Measurements from ENCODE around the gene LRRC8E.

LRRC8E gene

DNA sequence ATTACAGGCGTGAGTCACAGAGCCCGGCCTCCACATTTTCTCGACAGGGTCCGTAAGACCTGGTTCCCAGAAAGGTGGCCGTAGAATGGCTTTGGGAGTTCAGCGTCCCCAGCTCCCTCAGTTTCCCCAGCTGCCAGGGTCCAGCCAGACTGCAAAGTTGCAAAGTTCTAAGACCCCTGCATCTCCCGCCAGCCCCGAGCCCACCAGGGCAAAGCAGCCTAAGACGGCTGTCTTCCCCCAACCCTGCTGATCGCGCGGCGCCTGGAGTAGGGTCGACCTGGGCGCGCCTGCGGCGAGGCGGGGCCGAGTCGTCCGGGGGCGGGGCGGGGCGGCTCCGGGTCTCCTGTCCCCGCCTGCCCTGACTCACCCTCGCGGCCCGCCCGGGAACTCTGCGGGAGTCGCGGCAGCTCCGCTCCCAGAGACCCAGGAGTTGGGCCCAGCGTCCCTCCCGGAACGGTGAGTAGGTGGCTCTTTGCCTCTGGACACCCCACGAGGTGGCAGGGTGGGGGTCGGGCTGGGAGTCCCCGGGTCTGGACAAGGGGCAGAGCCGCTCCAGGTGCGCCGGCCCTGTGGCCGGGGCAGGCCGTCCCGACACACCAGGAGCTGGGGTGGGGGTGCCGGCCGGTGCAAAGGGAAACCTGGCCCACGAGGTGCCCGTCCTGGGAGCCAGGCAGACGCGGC lies at the start of gene LRRC8E:
TSS of gene LRRC8E (plus strand) at position 366 of the 681 bp plus-strand sequence. CDS start 7,094 bp downstream, outside the sequence.
- peak; percentile 15 to 24 for DNase-seq

DNA sequence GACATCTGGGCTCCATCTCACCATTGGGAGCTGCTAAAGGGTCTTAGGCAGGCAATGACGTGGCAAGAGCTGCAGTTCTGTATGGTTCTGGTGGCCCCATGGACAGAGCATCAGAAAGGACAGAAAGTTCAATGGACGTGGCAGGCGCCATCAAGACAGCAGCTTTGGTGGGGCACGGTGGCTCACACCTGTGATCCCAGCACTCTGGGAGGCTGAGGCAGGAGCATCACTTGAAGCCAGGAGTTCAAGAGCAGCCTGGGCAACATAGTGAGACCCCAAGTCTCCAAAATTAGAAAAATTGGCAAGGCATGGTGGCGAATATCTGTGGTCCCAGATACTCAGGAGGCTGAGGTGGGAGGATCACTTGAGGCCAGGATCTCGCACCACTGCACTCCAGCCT lies 48.8 kb upstream of the LRRC8E start:
- DNase-seq, result no peak

DNA sequence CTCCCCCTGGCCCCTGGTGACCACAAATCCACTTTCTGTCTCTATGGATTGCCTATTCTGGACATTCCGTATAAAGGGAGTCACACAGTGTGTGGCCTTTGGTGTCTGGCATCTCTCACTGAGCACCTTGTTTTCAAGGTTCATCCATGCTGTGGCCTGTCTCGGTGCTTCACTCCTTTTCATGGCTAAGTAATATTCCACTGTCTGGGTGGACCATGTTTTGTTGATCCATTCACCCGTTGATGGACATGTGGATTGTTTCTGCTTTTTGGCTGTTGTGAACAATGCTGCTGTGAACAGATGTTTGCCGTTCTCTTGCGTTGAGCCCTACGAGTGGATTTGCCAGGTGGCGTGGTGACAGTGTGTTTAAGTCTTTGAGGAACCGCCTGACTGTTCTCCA lies 47.7 kb upstream of the LRRC8E start:
- no peak for DNase-seq

DNA sequence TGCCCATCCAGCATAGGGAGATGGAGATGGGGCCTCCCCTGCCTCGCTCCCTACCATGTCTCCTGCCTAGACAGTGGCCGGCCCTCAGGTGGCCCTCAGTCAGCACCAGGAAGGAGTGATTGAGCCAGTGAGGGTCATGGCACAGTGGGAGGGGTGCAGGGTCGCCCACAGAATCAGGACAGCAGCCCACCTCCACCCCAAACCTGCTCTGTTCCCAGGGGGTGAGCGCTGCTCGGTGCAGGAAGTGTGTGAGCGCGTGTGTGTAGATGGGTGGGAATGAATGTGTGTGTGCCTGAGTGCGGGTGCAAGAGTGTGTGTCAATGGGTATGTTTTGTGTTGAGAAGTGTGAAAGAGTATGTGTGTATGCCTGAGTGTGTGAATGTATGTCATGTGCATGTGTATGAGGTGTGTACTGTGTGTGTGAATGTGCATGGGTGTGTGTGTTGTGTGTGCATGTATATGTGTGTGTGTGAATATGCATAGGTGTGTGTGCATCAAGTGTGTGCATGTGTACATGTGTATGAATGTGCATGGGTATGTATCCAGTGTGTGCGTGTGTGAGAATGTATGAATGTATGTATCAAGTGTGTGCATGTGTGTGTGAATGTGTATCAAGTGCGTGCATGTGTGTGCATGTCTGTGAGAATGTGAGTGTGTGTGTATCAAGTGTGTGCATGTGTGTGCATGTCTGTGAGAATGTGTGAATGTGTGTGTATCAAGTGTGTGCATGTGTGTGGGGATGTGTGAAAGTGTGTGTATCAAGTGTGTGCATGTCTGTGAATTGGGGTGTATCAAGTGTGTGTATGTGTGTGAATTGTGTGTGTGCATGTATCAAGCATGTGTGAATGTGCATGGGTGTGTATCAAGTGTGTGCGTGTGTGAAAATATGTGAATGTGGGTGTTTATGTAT lies 46.3 kb upstream of the LRRC8E start:
- DNase-seq, result no peak

- DNase-seq, result no peak
Measured at GRCh38 chr19:7842661-7843294, 45.5 kb upstream of the LRRC8E start.

DNA sequence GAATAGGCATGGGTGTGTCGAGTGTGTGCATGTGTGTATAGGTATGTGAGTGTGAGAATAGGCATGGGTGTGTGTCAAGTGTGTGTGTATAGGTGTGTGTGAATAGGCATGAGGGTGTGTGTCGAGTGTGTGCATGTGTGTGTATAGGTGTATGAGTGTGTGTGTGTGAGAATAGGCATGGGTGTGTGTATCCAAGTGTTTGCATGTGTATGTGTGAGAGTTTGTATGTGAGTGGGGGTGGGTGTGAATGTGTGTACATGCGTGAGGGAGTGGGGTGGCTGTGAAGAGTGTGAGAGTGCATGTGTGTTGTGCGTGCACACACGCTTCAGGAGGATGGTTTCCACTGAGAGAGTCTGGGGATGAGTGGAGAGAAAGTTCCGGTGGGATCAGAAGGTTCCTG lies 44.8 kb upstream of the LRRC8E start:
- no peak for DNase-seq

DNA sequence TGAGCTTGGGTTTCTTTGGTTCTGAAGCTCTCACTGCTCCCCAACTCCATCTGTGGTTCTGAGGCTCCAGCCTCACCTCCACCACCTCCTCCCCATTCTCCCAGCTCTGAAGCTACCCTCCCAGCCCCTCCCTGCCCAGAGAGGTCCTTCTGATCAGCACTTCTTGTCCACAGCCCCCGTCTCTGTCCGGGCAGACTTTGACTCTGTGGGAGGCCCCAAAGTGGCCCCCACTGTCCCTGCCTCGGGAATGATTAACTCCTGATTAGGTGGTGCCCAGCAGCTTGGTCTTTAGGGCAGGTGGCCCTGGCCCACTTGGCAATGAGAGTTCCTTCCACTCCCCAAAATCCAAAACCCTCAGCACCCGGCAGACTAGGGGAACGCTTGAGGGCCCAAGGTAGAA lies 43.9 kb upstream of the LRRC8E start:
- DNase-seq, result no peak

DNA sequence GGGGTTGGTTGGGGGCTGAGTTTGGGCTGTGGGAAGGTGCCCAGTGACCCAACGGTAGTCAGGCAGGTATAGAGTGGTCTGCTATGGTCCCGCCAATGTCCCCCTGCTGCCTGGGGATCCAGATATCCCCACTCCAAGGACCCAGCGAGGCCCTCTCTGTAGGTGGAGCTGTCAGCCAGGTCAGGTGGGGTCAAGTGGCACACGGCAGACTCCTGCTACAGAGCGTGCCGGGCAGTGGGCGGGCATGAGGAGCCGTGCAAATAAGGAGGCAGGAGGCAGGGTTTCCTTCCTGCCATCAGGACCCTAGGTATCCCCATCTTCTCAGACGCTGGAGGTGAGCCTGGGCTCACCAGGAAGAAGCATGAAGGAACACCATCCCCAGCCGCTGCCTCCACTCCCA lies 43.4 kb upstream of the LRRC8E start:
- DNase-seq, result no peak

GRCh38 chr19:7845390-7846154 lies 42.7 kb upstream of the LRRC8E start:
- no peak for DNase-seq

GRCh38 chr19:7846155-7846646 lies 42.1 kb upstream of the LRRC8E start:
- no peak for DNase-seq

GRCh38 chr19:7847664-7848063 lies 40.6 kb upstream of the LRRC8E start:
- no peak for DNase-seq

GRCh38 chr19:7848779-7849457 lies 39.4 kb upstream of the LRRC8E start:
- no peak for DNase-seq

DNA sequence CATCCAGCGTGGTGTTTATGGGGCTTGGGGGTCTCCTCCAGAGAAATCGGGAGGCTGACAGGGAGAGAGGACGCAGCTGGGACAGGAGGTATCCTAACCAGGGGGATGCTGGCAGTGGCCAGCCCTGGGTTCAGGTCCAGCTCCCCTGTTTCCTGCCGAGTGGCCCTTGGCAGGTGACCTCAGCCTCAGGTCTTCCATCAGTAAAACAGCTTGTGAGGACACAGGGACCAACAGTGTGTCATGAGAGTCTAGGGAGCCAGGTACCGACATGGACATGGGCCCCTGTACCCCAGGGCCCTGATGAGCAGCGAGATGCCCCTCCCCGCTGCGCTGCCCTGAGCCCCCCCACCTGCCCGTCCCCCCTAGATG lies 38.7 kb upstream of the LRRC8E start:
- no peak for DNase-seq

GRCh38 chr19:7850000-7850813 lies 38.1 kb upstream of the LRRC8E start:
- no peak for DNase-seq

DNA sequence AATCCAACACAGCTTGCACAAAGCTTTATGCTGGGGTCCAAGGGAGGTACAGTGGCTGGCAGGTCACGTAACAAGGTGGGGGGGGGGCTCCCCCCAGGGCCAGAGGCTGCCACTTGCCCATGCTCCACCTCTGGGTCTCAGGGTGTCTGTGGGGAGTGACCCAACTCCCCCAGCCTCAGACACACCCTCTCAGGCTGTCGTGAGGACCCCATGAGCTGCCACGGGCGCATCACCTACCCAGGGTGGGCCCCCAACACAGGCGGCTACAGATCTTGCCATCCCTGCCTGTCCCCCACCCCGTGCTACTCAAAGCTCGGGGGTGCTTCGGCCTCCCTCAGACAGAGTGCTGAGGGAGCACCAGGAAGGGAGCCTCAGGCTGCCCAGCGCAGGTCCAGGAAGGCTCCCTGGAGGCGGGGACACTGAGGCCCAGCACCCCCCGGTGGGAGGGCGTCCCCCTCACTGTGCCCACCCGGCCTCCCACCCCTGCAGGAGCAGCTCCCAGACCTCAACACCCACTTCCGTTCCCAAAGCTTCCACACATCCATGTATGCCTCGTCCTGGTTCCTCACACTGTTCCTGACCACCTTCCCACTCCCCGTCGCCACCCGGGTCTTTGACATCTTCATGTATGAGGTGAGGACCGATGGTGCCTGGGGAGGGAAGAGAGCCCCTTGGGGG lies 37.2 kb upstream of the LRRC8E start:
- DNase-seq, result no peak

DNA sequence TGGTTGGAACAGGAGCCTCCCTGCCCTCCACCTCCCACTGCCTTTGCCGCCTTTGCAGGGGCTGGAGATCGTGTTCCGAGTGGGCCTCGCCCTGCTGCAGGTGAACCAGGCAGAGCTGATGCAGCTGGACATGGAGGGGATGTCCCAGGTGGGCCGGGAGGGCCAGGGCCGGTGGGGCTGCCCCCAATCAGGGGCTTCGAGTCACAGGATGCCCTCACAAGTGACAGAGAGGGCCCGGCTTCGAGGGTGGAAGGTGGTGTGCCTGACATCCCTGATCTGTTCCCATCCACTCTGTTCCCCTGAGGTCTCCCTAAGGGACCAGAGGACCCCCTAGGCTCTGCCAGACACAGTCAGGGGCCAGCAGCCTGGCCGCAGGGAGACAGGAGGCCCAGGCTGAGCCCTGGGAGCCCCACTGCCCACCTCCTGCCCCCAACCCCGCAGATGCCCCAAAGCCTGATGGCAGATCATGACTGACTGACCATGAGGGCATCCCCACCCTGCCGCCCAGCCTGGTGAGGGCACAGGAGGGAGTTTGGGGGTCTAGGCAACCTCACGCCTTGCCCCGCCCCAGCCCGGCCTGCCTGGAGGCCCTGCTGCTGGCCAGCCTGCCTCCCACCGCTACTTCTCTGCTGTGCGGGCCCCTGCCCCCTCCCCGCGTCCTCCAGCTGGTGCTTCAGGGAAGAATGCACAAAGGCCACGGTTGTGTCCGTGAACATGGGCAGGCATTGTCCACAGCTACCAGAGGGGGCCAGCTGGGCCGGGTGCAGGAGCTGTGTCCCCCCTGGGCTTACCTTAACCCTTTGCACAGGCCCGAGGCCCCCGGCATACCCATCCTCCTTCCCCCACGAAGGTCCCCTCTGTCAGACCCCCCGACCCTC lies 36.4 kb upstream of the LRRC8E start:
- DNase-seq, result no peak

- DNase-seq, result peak; percentile 64 to 73
Measured at GRCh38 chr19:7852851-7853769, 35.2 kb upstream of the LRRC8E start.

- DNase-seq, result no peak
Measured at GRCh38 chr19:7853770-7854128, 34.6 kb upstream of the LRRC8E start.
